Stomach smooth muscle (tissue), 2 donors: Measurements from ENCODE around the gene RRP1B.
"Not testable (repeated sequence)": the region's sequence is repeated elsewhere in the genome, so short reads cannot be mapped to it uniquely, and the experiment has no call there.

Source experiments
- H3K27ac ChIP-seq: one replicate; pipeline ENCODE4 v1.7.0; 2013; ENCODE audit warnings: mild to moderate bottlenecking, low read length, inconsistent platforms
- H3K27me3 ChIP-seq, 2 donors: one replicate each; pipeline ENCODE4 v1.7.0; 2013; ENCODE audit warnings: low read length in 2 of 2; ENCODE audit not compliant: insufficient read depth in 2 of 2, control insufficient read depth in 1 of 2
- H3K36me3 ChIP-seq, 2 donors: one replicate each; pipeline ENCODE4 v1.7.0; 2013; ENCODE audit warnings: low read length in 2 of 2; ENCODE audit not compliant: control insufficient read depth in 2 of 2, insufficient read depth in 2 of 2
- H3K4me1 ChIP-seq: one replicate; pipeline ENCODE4 v1.7.0; 2013; ENCODE audit warnings: low read length; ENCODE audit not compliant: control insufficient read depth, insufficient read depth
- H3K4me3 ChIP-seq, 2 donors: one replicate each; pipeline ENCODE4 v1.7.0; 2013; ENCODE audit warnings: low read length in 2 of 2
- H3K9ac ChIP-seq, 2 donors: one replicate each; pipeline ENCODE4 v1.7.0; 2013; ENCODE audit warnings: low read length in 2 of 2, mild to moderate bottlenecking in 1 of 2
- H3K9me3 ChIP-seq, 2 donors: one replicate each; pipeline ENCODE4 v1.7.0; 2013; ENCODE audit warnings: low read length in 2 of 2; ENCODE audit not compliant: control insufficient read depth in 2 of 2
- donor health status: healthy.
- donor health status: Pancreatic carcinoma.

The RRP1B gene, protein sequence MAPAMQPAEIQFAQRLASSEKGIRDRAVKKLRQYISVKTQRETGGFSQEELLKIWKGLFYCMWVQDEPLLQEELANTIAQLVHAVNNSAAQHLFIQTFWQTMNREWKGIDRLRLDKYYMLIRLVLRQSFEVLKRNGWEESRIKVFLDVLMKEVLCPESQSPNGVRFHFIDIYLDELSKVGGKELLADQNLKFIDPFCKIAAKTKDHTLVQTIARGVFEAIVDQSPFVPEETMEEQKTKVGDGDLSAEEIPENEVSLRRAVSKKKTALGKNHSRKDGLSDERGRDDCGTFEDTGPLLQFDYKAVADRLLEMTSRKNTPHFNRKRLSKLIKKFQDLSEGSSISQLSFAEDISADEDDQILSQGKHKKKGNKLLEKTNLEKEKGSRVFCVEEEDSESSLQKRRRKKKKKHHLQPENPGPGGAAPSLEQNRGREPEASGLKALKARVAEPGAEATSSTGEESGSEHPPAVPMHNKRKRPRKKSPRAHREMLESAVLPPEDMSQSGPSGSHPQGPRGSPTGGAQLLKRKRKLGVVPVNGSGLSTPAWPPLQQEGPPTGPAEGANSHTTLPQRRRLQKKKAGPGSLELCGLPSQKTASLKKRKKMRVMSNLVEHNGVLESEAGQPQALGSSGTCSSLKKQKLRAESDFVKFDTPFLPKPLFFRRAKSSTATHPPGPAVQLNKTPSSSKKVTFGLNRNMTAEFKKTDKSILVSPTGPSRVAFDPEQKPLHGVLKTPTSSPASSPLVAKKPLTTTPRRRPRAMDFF

DNA sequence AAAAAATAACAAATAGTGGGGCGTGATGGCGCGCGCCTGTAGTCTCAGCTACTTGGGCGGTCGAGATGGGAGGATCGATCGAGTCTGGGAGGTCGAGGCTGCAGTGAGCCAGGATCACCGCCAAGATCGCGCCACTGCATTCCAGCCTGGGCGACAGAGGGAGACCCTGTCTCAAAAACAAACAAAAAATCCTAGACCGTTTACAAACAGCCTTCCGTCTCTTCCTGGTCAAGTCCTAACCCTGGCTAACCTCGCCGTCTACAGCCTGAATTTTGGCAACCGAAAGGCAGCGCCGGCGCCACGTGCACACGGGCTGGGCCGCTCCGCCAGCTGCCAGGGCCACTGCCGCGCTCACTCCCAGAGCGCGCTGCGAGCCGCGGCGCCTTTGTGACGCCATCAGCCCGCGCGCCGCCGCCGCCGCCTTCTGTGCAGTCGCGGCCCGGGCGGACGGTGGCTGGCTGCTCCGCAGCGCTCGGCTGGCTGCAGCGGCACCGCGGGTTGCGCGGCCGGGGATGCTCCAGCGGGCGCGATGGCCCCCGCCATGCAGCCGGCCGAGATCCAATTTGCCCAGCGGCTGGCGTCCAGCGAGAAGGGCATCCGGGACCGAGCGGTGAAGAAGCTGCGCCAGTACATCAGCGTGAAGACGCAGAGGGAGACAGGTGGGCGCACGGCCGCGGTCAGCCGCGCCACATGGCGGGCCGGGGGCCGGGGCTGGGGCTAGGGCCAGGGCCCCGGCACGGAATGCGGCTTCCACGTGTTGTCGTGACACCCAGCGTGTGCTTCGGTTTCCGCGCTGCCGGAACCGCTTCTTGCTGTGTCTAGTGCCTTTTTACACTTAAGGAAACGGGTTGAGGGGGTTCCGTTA lies at the start of gene RRP1B, which contains the start of gene HSF2BP:
RRP1B (plus strand) TSS at position 425 of the 865 bp plus-strand sequence; CDS start at position 530, 105 bp downstream.
HSF2BP (minus strand) TSS at position 353 of the 865 bp plus-strand sequence. CDS start 1,392 bp downstream, outside the sequence.
- Histone ChIP-seq H3K27me3 (no peaks in the 10 kb centered on the region), H3K9ac (peak within 1 kb of the TSS; percentile 86 to 90), H3K4me1 (peaks cover 22% of the 10 kb centered on the region), H3K27ac (peak within 1 kb of the TSS; percentile 83), H3K9me3 (no peaks in the 10 kb centered on the region), H3K4me3 (peak within 1 kb of the TSS; percentile 91), H3K36me3 (peaks cover 2 to 8% of the 10 kb centered on the region in 2 donors)

DNA sequence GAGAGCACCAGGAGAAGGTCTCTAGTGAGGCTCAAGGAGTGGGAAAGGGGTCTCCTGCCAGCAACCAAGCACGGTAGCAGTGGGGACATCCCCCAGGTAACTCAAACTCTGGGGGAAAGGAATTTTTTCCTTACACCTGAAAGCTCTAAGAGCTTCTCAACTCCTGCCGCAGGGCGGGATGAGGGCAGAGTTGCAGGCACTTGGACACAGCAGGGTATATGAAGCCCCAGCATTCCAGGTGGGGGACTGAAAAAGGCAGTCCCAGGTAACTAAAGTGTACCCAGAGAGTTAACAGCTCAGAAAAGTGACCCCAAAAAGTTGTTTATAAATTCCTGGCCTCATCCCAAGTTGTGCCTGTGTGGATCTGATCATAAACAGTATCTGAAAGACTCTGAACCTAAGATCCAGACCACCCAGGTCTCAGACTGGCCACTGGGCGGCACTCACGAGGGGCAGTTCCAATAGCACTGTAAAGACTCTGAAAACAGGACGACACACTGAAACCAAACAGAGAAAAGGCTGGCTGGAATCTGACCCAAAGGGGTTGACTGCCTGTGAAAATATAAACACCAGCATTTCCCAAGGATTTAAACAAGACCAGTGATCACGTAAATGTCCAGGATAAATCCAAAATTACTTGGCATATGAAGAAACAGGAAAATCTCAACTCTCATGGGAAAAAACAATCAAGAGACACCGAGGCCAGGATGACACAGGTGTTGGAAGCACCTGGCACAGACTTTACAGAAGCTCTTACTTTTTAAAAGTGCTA lies 47.6 kb upstream of the RRP1B start:
- Histone ChIP-seq H3K4me3 (no peak overlapping the region), H3K4me1 (peaks cover 7% of the 10 kb centered on the region), H3K36me3 (no peaks in the 10 kb centered on the region), H3K9me3 (no peaks in the 10 kb centered on the region), H3K27ac (no peak overlapping the region), H3K27me3 (no peaks in the 10 kb centered on the region), H3K9ac (peak overlapping the region in 1 of 2 donors; percentile 42)

DNA sequence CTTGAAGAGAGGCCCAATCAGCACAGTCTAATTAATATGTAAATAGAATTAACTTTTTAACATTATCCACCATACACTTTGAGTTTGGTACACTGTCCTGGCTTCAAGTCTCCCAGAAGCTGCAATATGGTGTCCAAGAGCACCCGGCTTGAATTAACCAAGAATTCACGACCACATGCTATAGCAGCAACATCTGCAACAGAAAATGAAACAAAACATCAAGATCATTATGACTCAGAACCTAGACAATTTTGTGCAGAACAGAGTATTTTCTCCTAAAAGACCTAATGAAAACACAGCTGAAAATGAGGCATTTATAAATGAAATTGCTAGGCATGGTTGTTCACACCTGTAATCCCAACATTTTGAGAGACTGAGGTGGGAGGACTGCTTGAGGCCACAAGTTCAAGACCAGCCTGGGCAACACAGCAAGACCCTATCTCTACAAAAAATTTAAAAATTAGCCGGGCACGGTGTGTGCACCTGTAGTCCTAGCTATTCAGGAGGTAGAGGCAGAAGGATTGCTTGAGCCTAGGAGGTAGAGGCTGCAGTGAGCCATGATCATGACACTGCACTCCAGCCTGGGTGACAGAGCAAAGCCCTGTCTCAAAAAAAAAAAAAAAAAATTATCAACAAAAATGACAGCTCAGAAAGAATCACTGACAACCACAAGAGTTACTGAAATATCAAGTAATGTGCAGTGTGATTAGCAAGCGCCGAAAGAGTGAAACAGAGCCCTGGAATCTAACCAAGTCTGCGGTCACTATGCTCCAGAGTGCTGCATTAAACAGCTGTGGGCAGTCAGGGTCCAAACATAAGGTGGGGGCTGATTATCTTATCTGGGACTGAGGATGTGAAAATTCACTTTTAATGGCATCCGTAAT lies 45.4 kb upstream of the RRP1B start:
- H3K4me1 ChIP-seq, result peaks cover 7% of the 10 kb centered on the region
- no peaks in the 10 kb centered on the region for H3K27me3 ChIP-seq
- H3K9ac ChIP-seq, result no peak overlapping the region
- H3K9me3 ChIP-seq, result no peaks in the 10 kb centered on the region
- H3K27ac ChIP-seq, result no peak overlapping the region
- no peaks in the 10 kb centered on the region for H3K36me3 ChIP-seq
- no peak overlapping the region for H3K4me3 ChIP-seq

DNA sequence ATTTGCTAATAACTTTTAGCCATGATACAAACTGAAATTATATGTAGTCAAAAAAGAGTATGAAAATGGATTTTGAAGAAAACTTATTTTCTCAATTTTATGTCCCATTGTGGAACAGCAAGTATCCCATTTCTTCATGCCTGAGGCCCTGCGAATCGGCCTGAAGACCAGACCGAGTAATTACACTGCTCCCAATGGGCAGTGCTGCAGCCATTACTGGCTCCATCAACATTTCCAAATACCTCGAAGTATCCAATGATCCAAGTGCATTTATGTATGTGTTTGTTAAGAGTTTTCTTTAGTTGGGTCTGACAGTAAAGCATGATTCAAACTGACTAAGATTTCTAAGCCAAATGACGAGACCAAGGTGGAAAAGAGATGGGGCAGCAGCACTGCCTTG lies 44.5 kb upstream of the RRP1B start:
- Histone ChIP-seq H3K9me3 (peaks cover 0 to 4% of the 10 kb centered on the region in 2 donors), H3K4me3 (no peak overlapping the region), H3K27me3 (no peaks in the 10 kb centered on the region), H3K9ac (no peak overlapping the region), H3K27ac (no peak overlapping the region), H3K4me1 (peaks cover 4% of the 10 kb centered on the region), H3K36me3 (no peaks in the 10 kb centered on the region)

DNA sequence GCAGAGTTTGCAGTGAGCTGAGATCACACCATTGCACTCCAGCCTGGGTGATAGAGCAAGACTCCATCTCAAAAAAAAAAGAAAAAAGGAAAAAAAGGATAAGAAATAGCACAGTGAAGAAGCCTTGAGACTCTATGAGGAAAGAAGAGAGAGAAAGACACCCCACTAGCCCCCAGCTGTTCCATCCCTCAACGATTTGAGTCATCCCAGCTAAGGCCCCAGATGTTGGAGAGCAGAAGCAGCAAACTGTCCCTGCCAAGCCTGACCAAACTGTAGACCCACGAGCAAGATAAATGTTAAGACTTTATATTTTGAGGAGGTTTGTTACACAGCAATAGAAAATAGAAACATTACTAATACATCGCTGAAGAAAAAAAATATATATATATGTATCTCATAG lies 42.5 kb upstream of the RRP1B start:
- peaks cover 0 to 12% of the 10 kb centered on the region in 2 donors for H3K9me3 ChIP-seq

DNA sequence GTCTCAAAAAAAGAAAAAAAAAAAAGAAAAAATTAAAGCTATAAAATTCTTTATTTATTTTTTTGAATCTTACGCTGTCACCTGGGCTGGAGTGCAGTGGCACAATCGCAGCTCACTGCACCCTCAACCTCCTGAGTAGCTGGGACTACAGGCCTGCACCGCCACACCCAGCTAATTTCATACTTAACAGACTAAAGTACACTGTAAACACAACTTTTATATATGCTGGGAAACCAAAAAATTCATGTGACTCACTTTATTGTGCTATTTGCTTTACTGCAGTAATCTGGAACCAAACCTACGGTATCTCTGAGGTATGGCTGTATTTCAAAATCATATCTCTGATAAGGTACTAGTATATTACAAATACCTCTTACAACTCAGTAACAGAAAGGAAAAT lies 40.4 kb upstream of the RRP1B start:
- Histone ChIP-seq H3K27me3 (no peaks in the 10 kb centered on the region), H3K36me3 (no peaks in the 10 kb centered on the region), H3K4me1 (no peaks in the 10 kb centered on the region), H3K27ac (no peak overlapping the region), H3K9me3 (peaks cover 0 to 12% of the 10 kb centered on the region in 2 donors), H3K9ac (no peak overlapping the region), H3K4me3 (no peak overlapping the region)

More for the DNA sequence above, 42.5 kb upstream of the RRP1B start:
- H3K4me1 ChIP-seq, H3K36me3 ChIP-seq, H3K27me3 ChIP-seq, H3K9ac ChIP-seq, H3K27ac ChIP-seq, H3K4me3 ChIP-seq: not testable (repeated sequence)

DNA sequence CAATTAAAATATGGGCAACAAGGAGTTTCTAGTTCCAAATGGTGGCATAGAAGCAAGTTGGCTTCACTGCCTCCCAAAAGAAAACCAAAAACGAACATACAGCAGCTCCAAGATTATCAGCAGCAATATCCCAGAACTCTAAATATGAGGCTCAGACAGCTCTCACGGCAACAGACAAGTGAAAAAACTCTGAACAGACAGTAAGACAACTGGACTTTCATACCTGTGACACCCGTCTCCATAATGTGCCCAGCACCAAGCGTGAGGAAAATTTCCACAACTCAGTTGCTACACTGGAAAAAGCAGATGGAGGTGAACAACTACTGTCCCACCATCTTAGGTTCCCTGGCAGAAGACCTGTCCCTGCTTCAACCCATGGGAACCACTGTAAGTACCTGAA lies 40.0 kb upstream of the RRP1B start:
- Histone ChIP-seq H3K36me3 (no peaks in the 10 kb centered on the region), H3K4me1 (no peaks in the 10 kb centered on the region), H3K27ac (no peak overlapping the region), H3K27me3 (no peaks in the 10 kb centered on the region), H3K4me3 (no peak overlapping the region), H3K9ac (no peak overlapping the region), H3K9me3 (peaks cover 0 to 12% of the 10 kb centered on the region in 2 donors)

DNA sequence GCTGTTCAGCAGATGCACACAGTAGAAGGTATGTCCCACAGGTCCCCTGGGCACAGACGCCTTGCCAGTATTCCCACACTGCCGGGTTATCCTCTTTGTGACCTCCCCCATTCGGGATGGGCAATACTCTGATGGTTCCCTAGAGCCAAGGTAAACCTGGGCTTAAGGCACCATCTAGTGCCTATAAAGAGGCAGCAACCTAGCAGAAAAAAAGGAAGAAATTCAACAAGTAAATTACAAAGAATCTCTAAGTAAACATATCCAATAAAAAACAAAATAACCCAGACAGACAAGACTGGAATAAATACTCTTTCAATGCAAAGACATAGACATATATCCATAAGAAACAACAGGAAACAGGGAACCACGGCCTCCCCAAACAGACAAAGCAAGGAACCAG lies 39.5 kb upstream of the RRP1B start:
- Histone ChIP-seq H3K27ac (no peak overlapping the region), H3K36me3 (no peaks in the 10 kb centered on the region), H3K4me3 (no peak overlapping the region), H3K4me1 (no peaks in the 10 kb centered on the region), H3K27me3 (no peaks in the 10 kb centered on the region), H3K9ac (no peak overlapping the region), H3K9me3 (peaks cover 0 to 12% of the 10 kb centered on the region in 2 donors)

DNA sequence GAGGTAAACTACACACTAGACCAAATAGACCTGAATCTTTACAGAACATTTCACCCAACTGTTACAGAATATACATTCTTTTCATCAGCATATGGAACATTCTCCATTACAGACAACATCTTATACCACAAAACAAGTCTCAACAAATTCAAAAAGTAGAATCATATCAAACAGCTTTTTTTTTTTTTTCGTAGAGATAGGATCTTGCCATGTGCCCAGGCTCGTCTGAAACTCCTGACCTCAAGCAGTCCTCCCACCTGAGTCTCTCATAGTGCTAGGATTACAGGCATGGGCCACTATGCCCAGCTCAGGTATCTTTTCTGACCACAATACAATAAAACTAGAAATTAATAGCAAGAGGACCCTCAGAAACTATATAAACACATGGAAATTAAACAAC lies 36.6 kb upstream of the RRP1B start:
- Histone ChIP-seq H3K27ac (no peak overlapping the region), H3K4me3 (no peak overlapping the region), H3K4me1 (no peaks in the 10 kb centered on the region), H3K36me3 (no peaks in the 10 kb centered on the region), H3K9me3 (peaks cover 0 to 12% of the 10 kb centered on the region in 2 donors), H3K9ac (no peak overlapping the region), H3K27me3 (no peaks in the 10 kb centered on the region)
